ENCODE measurements around the gene GABRB3. TPM values are rescaled to one million over a fixed set of nuclear protein-coding genes. Genes with fewer than 3 reads are reported as not detected.

The GABRB3 gene
- total and polyA plus RNA-seq, 12 donors: 0.23 to 4.5 (median 1.7) TPM

- DNase-seq (no peak), ATAC-seq (peak in 1 of 8 donors; percentile 59)
- Histone ChIP-seq H3K36me3 (no peaks in the 10 kb centered on the region), H3K9me3 (peaks cover 0 to 42% (median 0%) of the 10 kb centered on the region in 11 donors), H3K27ac (no peak overlapping the region), H3K27me3 (no peaks in the 10 kb centered on the region), H3K4me3 (no peak overlapping the region), H3K4me1 (no peaks in the 10 kb centered on the region)
- no peak for TF ChIP-seq CTCF (IDR thresholded peaks at IDR 0.05)
- 83 to 87% methylated on average over 9 of the region's 9 CpGs for WGBS, 2 donors
- intact Hi-C loops (cut with DNase I): no loop called here
Observed at GRCh38 chr15:26551473-26551872, 221.4 kb downstream of the GABRB3 start.

GRCh38 chr15:26550880-26551279, 222.0 kb downstream of the GABRB3 start:
- WGBS, 2 donors: 35 to 37% methylated on average over 3 of the region's 3 CpGs
- Histone ChIP-seq H3K27ac (no peak overlapping the region), H3K4me1 (no peaks in the 10 kb centered on the region), H3K4me3 (no peak overlapping the region), H3K36me3 (no peaks in the 10 kb centered on the region), H3K9me3 (peaks cover 0 to 45% (median 0%) of the 10 kb centered on the region in 11 donors), H3K27me3 (no peaks in the 10 kb centered on the region)
- DNase-seq (no peak), ATAC-seq (no peak)
- no peak for TF ChIP-seq CTCF (IDR thresholded peaks at IDR 0.05)
- intact Hi-C loops (cut with DNase I): no loop called here

- Histone ChIP-seq H3K9me3 (peaks cover 0 to 54% (median 0%) of the 10 kb centered on the region in 11 donors), H3K27me3 (no peaks in the 10 kb centered on the region), H3K27ac (no peak overlapping the region), H3K36me3 (no peaks in the 10 kb centered on the region), H3K4me3 (no peak overlapping the region), H3K4me1 (no peaks in the 10 kb centered on the region)
- DNase-seq (no peak), ATAC-seq (no peak)
- 49 to 53% methylated on average over 2 of the region's 2 CpGs for WGBS, 2 donors
- intact Hi-C loops (cut with DNase I): no loop called here
- TF ChIP-seq CTCF (IDR thresholded peaks at IDR 0.05): no peak
Observed at GRCh38 chr15:26537663-26538062, 235.2 kb downstream of the GABRB3 start.

GRCh38 chr15:26531489-26531888, 241.4 kb downstream of the GABRB3 start:
- no peak overlapping the region for H3K27ac ChIP-seq
- intact Hi-C loops (cut with DNase I): no loop called here
- H3K4me3 ChIP-seq: no peak overlapping the region
- no peaks in the 10 kb centered on the region for H3K4me1 ChIP-seq
- no peaks in the 10 kb centered on the region for H3K36me3 ChIP-seq
- DNase-seq (no peak), ATAC-seq (no peak)
- H3K27me3 ChIP-seq: no peaks in the 10 kb centered on the region
- TF ChIP-seq CTCF (IDR thresholded peaks at IDR 0.05): no peak
- H3K9me3 ChIP-seq: peaks cover 0 to 79% (median 0%) of the 10 kb centered on the region in 11 donors
- WGBS, 2 donors: 79 to 81% methylated on average over 4 of the region's 4 CpGs

All from heart right ventricle (tissue), 16 donors.